Stimulated activated CD4-positive, alpha-beta T cell treated with anti-CD3 and anti-CD28 coated beads, Interleukin-4, amount 100 ng/mL, for 4 hours (primary cell): ENCODE measurements around the gene LTO1.
A peak's percentile ranks its signal among the peaks of the same experiment; 100 is the strongest.

ENCODE experiments used
- DNase-seq, 2 experiments: peaks; one replicate each; pipeline ENCODE4 v3.0.0-alpha.2; 2020

The LTO1 gene

DNA sequence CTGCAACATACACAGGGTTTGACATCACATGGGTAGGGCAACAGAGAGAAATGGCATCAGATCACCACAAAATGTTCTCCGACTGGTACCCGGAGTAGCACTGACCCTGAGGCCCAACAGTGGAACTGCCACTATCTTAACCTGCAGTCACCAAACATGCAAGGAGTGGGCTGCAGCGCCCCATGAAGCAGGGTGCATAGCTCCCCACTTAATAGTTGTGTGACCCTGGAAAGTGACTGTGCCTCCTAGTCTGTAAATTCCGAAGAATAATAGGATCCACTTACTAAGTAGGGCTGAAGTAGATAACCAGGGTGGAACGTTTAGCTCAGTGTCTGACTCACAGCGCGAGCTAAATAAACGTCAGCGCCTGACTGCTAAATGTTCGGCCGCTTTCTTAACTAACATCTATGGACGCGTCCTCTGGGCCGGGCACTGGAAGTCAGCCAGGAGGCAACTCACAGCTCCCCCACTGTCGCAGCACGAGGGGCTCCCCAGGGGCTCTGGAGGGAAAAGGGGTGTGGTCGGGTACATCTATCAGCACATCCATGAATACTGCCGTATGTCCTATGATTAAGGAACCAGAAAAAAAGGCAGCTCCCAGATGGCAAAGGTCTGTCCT, 777 bp downstream of the LTO1 start:
- DNase-seq, result peak in 1 of 2 experiments; percentile 28

DNA sequence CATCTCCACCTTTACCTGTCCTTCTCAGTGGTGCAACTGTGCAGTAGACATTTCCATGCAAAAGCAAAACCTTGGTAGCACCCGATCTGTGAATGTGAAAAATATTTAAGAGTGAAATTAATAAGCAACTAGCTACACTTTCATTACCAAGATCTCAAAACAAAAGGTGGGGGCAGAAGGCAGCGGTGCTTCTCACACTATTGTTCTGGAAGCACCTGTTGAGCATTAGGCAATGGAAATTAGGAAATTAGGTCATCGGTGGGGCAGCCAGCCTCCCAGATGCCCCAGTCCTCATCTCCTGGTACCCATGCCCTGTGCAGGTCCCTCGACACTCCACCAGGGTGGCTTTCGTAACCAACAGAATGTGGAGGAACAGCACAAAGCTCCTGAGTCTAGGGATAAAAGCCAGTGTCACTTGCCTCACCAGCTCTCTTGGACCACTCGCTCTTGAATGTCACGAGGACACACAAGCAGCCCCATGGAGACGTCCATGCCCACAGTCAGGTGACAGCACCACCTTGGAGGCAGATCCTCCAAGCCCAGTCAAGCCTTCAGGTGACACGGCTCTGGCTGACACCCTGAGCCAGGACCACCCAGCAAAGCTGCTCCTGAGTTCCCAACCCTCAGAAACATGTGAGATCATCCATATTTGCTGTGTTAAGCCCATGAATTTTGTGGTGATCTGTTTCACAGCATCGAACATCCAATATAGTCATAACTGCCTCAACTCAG, 3.3 kb downstream of the LTO1 start:
- DNase-seq, result no peak

DNA sequence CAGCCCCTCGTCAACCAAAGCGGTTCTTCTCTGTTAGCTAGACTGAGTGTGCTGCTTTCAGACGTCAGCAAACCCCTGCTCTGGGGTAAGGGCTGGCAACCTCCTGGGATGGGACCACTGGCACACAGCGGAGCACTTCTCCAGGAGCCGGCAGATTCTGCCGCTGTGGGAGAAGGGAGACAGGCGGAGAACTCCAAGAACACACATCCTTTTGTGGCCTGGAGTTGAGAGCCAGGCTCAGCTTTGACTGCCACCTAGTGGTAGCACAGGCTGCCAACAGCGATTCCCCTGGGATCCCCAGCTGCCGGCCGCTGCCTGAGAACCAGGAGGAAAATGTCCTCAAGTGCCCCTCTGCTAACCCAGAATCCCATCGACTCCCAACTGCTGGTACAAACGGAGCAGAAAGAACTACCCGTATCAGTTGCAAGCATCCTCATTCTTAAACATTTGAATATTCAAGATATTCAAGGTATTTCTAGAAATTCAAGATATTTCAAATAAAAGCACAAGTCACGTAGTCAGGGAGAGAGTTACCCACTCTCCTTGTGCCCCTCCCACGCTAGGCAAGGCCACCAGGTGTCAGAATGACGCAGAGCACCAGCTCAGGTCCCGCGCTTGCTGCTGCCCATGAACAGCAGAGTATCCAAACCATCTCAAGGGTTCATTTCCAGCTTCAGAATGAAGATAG, 4.9 kb downstream of the LTO1 start:
- DNase-seq, result peak; percentile 42 to 59

DNA sequence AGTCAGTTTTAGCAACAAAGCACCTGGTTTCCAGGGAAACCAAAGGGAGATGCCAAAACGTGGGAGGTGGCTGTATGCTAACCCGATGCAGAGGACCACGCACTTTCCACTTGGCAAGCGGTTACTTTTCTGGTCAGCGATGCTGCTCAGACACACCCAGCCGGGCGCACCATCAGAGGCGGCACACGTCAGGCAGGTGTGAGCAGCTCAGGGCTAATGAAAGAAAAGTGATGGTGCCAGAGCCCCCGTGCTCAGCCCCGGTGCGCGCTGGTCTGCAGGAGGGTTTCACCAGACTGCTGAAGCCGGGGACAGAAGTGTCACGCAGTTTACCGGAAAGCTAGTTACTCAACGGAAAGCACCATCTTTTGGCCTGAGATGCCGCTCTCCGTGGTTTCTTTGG, 5.7 kb downstream of the LTO1 start:
- DNase-seq, result no peak

DNA sequence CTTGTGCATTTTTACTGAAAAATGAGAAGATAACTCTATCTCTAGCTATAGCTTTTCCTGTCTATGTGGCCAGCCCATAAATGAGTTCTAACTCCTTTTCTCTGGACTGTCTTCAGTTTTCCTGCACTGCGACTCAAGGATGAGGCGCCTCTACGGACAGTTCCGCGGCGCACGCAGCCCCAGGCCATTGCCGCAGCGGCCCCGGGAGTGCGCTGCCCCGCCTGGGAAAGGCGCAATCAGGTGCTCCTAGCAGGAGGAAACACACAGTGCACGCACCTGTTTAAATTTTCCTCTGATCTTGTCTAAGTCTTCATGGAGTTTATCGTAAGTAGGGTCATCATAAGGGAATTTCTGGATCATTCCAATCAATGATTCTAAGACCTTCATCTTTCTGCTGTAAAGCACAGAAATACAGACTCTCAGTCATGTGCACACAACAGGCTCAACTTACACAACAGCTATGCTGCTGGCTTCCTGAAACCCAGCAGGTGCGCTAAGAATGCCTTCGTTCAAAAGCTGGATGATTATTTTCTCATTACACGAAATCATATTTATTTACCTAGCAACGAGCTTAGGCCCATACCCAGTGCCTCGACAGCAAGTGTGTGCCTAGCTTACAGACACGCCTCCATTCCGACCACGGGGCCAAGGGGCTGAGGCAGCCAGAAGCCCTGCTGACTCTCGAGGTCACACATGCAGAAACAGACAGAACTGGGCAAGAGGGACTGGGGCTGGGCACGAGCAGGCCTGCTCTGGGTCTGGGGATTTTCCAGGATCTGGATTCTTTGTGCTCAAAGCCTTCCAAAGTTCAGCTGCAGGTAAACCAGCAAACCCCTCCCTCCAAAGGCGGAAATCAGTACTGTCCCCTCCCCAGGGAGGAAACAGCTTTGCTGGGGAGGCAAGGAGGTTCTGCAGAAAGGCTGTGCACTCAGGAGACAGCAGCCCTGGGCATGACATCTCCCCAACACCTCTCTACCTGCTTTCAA, 7.2 kb downstream of the LTO1 start:
- DNase-seq, result no peak

DNA sequence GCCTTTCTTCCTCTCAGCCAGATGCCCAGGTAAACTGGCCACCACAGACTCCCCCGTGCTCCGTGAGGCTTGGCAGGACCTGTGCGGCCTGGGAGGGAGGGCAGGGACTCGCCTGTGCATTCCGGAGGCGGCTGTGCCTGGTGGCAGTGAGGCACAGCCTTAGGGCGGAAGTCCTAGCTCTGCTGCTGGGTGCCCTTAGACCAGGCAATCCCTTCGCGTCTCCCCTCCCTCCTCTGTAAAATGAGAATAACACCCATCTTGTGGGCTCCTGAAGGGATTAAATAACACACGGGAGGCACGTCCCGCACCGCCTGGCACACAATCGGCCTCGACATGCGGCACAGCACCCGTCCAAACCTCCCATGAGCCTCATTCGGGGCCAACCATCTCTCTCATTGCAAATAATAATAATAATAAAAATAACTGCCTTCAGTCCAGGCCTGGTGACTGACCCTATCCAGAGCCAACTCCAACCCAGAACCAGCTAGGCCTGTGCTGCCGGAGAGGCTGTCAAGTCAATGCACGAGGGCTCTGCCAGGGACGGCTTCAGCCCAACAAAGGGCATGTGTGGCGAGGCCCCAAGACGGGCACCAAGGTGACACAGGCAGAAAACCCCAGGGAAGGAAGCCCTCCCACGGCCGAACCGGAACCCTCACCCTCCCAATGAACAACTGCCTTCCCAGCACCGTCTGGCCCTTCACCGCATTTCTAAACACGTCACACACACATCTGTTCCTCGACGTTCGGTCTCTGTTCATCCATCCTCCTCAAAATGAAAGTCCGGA, 8.2 kb downstream of the LTO1 start:
- DNase-seq, result no peak

DNA sequence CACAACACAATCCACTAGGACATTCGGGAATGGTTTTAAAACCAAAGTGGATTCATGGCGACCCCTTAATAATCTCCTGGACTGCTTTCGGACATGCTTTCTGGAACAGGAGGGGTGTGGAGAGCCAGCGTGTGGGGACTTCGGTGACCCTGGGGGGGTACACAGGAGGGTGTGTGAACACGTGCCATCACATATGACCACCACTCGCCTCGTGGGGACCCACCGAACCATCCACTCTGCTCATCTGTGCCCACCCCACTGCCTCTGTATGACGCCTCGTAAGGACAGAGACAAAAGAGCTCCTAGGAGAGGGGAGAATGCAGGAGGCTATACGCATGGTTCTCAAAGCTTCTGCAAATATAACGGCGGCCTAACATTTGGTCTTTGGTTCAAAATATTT, 8.9 kb downstream of the LTO1 start:
- no peak for DNase-seq

DNA sequence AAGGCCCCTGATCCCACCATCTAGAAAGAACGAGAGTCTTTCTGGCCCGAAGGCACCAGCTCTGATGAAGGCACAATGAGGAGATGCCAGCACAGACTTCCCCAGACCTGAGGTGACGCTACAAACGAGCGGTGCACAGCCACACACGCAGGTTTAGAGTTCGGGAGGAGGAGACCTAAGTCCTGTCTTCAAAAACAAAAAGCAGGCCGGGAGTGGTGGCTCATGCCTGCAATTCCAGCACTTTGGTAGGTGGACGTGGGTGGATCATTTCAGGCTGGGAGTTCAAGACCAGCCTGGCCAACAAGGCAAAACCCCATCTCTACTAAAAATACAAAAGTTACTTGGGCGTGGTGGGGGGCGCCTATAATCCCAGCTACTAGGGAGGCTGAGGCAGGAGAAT, 9.5 kb downstream of the LTO1 start:
- DNase-seq, result no peak

DNA sequence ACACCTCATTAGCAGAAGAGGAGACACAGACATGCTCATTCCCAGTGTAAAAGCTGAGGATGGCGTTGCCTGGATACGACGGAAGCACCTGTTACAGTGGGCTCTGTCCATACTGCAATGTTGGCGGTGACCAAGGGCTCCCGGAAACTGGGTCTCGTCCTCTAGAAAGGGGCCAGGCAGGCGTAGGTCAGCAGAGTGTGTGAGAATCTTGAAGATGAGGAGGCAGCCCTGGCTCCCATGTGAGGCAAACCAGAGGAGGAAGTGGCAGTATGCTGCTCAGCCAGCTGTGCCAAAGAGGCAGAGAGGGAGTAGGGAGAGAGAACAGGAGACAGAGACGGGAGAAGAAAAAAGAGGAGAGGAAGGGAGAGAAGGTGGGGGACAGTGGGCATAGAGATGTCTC, 10.3 kb downstream of the LTO1 start:
- no peak for DNase-seq

DNA sequence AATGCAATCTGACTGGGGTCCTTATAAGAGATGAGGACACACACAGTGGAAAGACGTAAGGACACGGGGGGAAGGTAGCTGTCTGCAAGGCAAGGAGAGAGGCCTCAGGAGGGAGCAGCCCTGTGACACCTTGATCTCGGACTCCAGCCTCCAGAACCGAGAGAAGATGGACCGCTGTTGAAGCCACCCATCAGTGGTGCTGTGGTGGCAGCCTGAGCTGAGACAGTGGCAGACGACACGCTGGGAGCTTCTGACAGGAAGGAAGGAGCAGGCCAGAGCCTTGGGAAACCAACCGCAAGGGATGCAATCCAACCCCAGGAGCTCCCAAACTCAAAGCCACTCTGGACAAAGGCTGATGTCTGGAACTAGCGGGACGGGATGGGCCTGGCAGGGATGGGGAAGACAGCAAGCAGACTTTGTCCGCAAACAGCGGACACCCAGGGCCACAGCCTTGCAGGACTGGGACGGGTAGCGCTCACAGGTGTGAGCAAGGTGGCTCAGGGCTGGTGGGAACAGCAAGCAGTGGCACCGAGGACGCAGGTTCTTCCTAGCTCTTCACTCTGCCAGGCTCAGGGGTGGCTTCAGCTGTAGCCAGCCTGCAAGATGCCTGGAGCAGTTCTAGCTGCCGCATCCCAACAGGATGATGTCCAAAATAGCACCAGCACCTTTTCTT, 10.9 kb downstream of the LTO1 start:
- no peak for DNase-seq

DNA sequence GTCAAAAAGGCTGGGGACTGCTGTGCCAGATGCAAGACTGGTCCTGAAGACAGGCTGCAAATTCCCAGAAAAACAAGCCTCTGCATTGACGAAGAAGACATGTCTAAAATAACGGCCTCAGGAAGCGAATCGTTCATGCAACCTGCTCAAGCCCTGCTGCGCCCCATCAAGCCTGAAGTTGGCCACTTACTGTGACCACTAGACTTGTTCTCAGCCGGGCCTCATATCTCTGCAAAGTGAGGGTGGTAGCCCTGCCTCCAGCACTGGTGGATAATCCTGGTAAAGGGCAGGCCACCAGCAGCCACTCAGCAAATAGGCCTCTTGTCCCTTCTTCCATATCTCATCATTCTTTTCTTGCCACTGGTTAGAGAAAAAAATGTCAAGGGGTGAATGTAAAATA, 11.8 kb downstream of the LTO1 start:
- DNase-seq, result no peak

DNA sequence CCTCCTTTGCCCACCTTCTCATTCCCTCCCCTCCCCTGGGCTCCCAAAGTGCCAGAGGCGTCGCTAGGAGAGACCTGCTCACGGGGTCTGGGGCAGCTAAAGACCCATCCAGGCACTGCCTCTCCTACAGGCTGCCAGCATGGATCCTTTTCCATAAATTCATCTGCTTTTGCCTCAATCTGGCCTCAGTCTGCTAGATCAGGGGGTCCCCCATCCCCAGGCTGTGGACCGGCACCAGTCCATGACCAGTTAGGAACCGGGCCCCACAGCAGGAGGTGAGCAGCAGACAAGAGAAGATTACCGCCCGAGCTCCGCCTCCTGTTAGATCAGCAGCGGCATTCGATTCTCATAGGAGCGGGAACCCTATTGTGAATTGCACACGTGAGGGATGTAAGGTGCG, 12.3 kb downstream of the LTO1 start:
- no peak for DNase-seq

DNA sequence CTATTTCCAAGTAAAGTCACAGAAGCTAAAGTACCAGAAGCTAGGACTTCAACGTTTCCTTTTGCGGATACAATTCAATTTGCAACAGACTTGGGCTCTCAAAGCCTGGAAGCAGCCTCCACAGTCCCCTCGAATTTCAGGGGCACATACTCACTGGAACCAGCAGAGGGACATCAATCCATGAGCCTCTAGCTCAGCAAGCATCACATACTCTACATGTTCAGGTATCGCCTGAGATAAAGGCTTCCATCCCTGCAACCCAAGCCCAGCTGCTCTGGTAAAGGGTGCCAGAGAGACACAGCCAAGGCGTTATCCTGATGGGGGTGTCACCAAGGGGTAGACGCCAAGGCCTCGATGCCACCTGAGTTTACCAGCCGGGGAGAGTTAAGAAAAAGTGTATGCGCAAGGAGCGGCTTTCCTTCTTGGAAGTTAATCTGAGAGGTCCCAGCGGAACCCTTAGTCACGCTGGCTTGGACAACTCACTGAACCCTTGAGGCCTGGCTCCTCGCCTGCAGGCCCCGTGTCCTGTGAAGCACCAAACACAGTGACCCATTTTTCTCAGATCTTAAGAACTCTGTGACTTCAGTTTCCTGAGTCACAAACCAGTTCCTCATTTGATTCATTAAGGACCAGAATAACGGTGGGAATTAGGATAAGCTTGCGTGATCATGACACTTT, 13.0 kb downstream of the LTO1 start:
- no peak for DNase-seq

DNA sequence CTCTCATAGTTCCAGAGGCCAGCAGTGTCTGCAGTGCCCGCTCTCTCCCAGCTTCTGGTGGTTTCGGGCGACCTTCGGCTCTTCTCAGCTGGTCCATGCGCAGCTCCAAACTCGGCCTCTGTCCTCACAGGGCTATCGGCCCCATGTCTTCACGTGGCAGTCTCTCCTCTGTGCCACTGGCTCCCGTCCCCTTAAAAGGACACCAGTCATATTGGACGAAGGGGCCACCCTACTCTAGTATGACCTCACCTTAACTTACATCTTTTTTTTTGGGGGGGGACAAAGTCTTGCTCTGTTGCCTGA, 13.8 kb downstream of the LTO1 start:
- DNase-seq, result no peak

DNA sequence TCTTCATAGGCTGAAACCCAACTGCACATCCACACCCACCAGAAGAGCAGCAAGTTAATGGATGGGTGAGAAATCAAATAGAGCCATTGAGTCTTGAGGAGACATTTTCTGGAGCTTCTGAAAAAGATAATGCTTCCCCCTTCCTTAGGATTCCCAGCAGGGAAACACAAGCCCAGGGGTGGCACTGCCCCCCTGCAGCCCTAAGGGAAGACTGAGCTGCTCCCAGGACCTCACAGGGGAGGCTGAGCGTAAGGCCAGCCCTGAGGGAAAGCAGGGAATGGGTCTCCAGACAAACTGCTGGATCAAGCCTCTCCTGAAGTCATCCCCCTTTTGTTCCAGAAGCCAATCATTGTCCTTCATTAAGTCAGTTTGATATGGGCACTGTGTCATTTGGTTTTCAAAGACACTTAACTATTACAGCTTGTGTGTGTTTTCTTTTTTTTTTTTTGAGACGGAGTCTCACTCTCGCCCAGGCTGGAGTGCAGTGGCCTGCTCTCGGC, 15.1 kb downstream of the LTO1 start:
- DNase-seq, result no peak

DNA sequence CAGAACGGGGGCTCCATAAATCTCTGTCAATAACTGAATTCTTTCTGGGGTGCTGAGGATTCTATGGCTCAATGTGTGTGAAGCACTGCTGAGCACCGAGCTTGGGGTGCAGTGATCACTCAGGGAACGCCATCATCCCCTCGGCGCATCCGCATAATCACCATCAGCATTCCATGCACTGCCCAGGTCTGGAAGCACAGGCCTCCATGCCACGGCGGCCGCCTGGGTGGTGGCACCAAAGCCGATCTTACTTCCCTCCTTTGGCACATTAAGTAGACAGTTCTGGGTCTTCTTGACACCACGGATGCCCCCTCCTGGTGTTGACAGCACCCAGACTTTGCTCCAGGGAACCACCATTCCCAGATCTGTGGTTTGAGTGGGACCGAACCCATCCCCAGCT, 15.6 kb downstream of the LTO1 start:
- DNase-seq, result no peak

DNA sequence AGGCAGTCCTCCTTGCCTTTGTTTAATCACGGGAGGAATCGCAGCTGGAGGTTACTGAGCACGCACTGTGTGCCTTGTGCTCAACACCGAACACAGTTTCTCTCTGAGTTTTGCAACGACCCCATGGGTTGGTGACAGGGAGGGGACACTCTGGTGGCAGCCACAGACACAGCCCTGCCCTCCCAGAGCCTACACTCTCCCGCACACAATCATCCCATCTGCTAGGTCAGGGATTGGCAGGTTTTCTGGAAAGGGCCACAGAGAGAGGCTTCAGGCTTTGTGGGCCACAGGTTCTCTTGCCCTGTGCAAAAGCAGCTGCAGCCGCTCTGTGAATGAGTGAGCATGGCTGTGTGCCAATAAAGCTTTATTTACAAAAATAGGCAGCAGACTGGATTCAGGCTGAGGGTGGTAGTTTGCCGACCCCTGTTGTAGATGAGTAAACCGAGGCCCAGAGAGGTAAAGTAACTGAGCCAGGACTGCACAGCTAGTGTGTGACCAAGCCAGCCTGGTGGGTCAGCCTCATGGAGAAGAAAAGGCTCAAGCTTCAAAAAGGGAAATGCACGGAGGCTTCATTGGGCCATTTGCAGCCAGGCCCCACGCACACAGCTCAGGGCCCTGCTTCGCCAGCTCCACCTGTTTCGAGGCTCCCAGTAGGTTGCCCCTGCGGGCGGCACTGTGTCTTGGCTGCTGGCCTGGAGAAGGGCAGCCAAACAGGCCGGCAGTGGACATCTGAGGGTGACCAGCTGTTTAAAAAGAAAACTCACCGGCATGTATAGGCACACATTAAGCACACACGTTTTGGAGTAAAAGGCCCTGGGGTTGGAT, 16.3 kb downstream of the LTO1 start:
- DNase-seq, result no peak

DNA sequence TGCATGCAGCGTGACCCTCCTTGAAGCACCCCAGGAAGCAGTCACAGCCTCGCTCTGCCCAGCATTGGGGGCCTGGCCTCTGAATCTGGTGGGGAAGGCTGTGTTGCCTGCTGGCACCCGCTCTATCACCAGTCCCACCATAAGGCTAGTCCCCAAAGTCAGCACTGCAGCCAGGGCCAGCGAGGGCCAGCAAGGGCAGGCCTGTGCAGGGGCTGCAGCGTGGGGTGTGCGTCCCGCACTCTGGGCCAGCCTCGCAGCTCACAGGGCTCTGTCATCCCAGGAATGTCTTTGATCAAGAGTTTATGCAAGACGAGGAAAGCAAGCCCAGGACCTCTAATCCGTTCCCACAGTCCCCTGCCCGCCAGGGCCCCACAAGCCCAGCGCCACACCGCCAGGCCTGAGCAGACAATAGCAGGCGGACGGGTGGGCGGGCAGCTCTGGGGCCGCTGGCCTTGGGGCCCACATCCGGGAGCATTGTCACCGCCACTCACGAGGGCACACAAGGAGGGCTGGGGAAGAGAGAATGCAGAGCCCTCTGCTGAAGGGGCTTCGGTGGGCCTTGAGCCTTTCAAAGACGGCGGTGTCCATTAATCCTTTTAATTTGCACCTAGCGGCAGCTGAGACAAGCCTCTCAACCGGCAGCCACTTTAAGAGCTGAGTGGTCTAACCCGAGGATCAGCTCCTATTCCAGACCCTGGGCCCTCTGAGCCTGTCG, 17.1 kb downstream of the LTO1 start:
- DNase-seq, result no peak

DNA sequence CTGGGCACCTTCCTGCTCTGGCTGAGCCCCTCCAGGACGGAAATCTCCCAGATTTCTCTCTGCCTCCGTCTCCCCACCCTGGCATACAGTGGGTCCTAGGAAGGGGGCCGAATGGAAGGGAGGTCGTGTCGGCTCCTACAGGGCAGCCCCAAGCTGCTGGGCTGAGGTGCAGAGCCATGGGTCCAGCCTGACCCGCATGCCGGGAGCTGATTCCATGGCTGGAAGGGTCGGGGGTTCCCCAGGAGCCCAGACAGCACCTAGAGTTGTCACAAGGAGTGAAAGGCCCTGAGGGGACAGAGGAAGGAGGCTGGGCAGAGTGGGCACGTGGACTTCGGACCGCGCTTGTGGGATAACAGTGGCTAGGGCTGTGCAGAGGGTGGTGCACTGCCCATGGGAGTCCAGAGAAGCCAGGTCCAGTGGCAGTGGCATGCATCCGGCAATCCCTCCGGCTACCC, 17.7 kb downstream of the LTO1 start:
- DNase-seq, result no peak
